Naive B cell (primary cell): ENCODE measurements around the gene RGS19. TPM values are rescaled to one million over a fixed set of nuclear protein-coding genes. Genes with fewer than 3 reads are reported as not detected.

Experiments
- ATAC-seq, 2 donors: fragments of 150-1000 bp; cut with Tn5 transposase; 2 replicates each; pipeline ENCODE4 v1.10.0; 2021; ENCODE audit warnings: low read depth in 2 of 2, mild to moderate bottlenecking in 2 of 2, moderate library complexity in 2 of 2
- DNase-seq: peaks from one replicate; pipeline ENCODE4 v3.0.0; 2022
- H3K27ac Mint-ChIP-seq, 6 donors: one replicate each; pipeline ENCODE4 v1.8.0; 2020 to 2022; ENCODE audit warnings: mild to moderate bottlenecking in 6 of 6, mixed read lengths in 6 of 6, moderate library complexity in 5 of 6, inconsistent platforms in 2 of 6
- H3K27me3 Mint-ChIP-seq, 3 donors: one replicate each; pipeline ENCODE4 v1.8.0; 2021 to 2022; ENCODE audit warnings: mixed read lengths in 3 of 3, mild to moderate bottlenecking in 1 of 3
- H3K36me3 Mint-ChIP-seq, 2 donors: one replicate each; pipeline ENCODE4 v1.8.0; 2020 to 2022; ENCODE audit warnings: mixed read lengths in 2 of 2, inconsistent platforms in 1 of 2, mild to moderate bottlenecking in 1 of 2
- H3K4me1 Mint-ChIP-seq, 3 donors: one replicate each; pipeline ENCODE4 v1.8.0; 2020 to 2022; ENCODE audit warnings: mixed read lengths in 3 of 3, inconsistent platforms in 1 of 3, mild to moderate bottlenecking in 1 of 3, moderate library complexity in 1 of 3
- H3K4me3 Mint-ChIP-seq, 8 donors: one replicate each; pipeline ENCODE4 v1.8.0; 2020 to 2022; ENCODE audit warnings: mild to moderate bottlenecking in 8 of 8, mixed read lengths in 8 of 8, moderate library complexity in 8 of 8, inconsistent platforms in 2 of 8
- H3K9me3 Mint-ChIP-seq, 7 donors: one replicate each; pipeline ENCODE4 v1.8.0; 2020 to 2022; ENCODE audit warnings: mixed read lengths in 7 of 7, mild to moderate bottlenecking in 5 of 7, inconsistent platforms in 2 of 7, moderate library complexity in 1 of 7
- polyA plus RNA-seq, 6 donors: library from polyadenylated mRNA; unstranded; fragments of 300-500 nt; fragmentation: Illumina TruSeq; gene quantifications; one replicate each; pipeline ENCODE4 v1.2.3, GENCODE V29; 2021; ENCODE audit warnings: low read depth in 6 of 6

The RGS19 gene
- polyA plus RNA-seq, 6 donors from 2014 or later = 112 to 170 (median 132) TPM

GRCh38 chr20:64067005-64067632 lies 12.2 kb downstream of the RGS19 start:
- Mint-ChIP-seq H3K27ac (peak overlapping the region in 4 of 6 donors; percentile 29 to 80 (median 65)), H3K27me3 (no peaks in the 10 kb centered on the region), H3K4me3 (peak overlapping the region in 2 of 8 donors; percentile 13 to 57), H3K9me3 (no peaks in the 10 kb centered on the region), H3K36me3 (no peaks in the 10 kb centered on the region), H3K4me1 (peaks cover 44 to 60% (median 56%) of the 10 kb centered on the region in 3 donors)
- ATAC-seq (no peak), DNase-seq (no peak)

- Mint-ChIP-seq H3K4me3 (peak overlapping the region; percentile 45 to 93 (median 84)), H3K9me3 (no peaks in the 10 kb centered on the region), H3K27ac (peak overlapping the region; percentile 42 to 94 (median 90)), H3K4me1 (peaks cover 40 to 51% (median 46%) of the 10 kb centered on the region in 3 donors), H3K36me3 (no peaks in the 10 kb centered on the region), H3K27me3 (no peaks in the 10 kb centered on the region)
- ATAC-seq (peak; percentile 60 to 67), DNase-seq (peak; percentile 72)
These were observed 13.4 kb downstream of the RGS19 start for GRCh38 chr20:64065974-64066343.

GRCh38 chr20:64065062-64065973 lies 14.0 kb downstream of the RGS19 start:
- Mint-ChIP-seq H3K27ac (peak overlapping the region; percentile 89 to 97 (median 94)), H3K27me3 (no peaks in the 10 kb centered on the region), H3K36me3 (no peaks in the 10 kb centered on the region), H3K9me3 (no peaks in the 10 kb centered on the region), H3K4me1 (peaks cover 40 to 51% (median 41%) of the 10 kb centered on the region in 3 donors), H3K4me3 (peak overlapping the region; percentile 45 to 93 (median 88))
- ATAC-seq = peak; percentile 13 to 24
- no peak for DNase-seq

- ATAC-seq (no peak), DNase-seq (no peak)
- Mint-ChIP-seq H3K4me1 (peaks cover 39 to 45% (median 40%) of the 10 kb centered on the region in 3 donors), H3K4me3 (peak overlapping the region; percentile 79 to 94 (median 90)), H3K36me3 (no peaks in the 10 kb centered on the region), H3K27ac (peak overlapping the region in 4 of 6 donors; percentile 51 to 89 (median 80)), H3K9me3 (no peaks in the 10 kb centered on the region), H3K27me3 (no peaks in the 10 kb centered on the region)
These were observed 15.1 kb downstream of the RGS19 start for GRCh38 chr20:64064145-64064698.

- H3K9me3 Mint-ChIP-seq = no peaks in the 10 kb centered on the region
These were observed 15.8 kb downstream of the RGS19 start for GRCh38 chr20:64063389-64064144.

GRCh38 chr20:64062596-64063388 lies 16.5 kb downstream of the RGS19 start, which contains the start of gene TCEA2:
TSS of gene TCEA2 (plus strand) at chr20:64063198. CDS start at chr20:64063313, 115 bp downstream.
- Mint-ChIP-seq H3K4me3 (peak within 1 kb of the TSS; percentile 79 to 94 (median 90)), H3K4me1 (peaks cover 42 to 49% (median 48%) of the 10 kb centered on the region in 3 donors), H3K27me3 (peaks cover 0 to 6% (median 0%) of the 10 kb centered on the region in 3 donors), H3K36me3 (no peaks in the 10 kb centered on the region), H3K9me3 (no peaks in the 10 kb centered on the region), H3K27ac (peak within 1 kb of the TSS in 5 of 6 donors; percentile 74 to 89 (median 81))
- DNase-seq (peak; percentile 88), ATAC-seq (peak; percentile 85 to 89)

More at GRCh38 chr20:64063389-64064144, 15.8 kb downstream of the RGS19 start:
- ATAC-seq (no peak), DNase-seq (no peak)
- Mint-ChIP-seq H3K36me3 (no peaks in the 10 kb centered on the region), H3K4me3 (peak overlapping the region; percentile 79 to 94 (median 90)), H3K4me1 (peaks cover 37 to 45% (median 41%) of the 10 kb centered on the region in 3 donors), H3K27ac (peak overlapping the region in 5 of 6 donors; percentile 74 to 89 (median 81)), H3K27me3 (no peaks in the 10 kb centered on the region)

- Mint-ChIP-seq H3K27me3 (peaks cover 0 to 6% (median 0%) of the 10 kb centered on the region in 3 donors), H3K4me3 (peak overlapping the region in 6 of 8 donors; percentile 41 to 92 (median 84)), H3K4me1 (peaks cover 42 to 49% (median 46%) of the 10 kb centered on the region in 3 donors), H3K27ac (no peak overlapping the region), H3K9me3 (no peaks in the 10 kb centered on the region), H3K36me3 (no peaks in the 10 kb centered on the region)
- ATAC-seq (no peak), DNase-seq (no peak)
These were observed 17.1 kb downstream of the RGS19 start for GRCh38 chr20:64062276-64062595.

- H3K27me3 Mint-ChIP-seq = peaks cover 2 to 31% (median 15%) of the 10 kb centered on the region in 3 donors
- H3K4me3 Mint-ChIP-seq = peak overlapping the region in 5 of 8 donors; percentile 2 to 63 (median 12)
- H3K36me3 Mint-ChIP-seq = no peaks in the 10 kb centered on the region
- no peaks in the 10 kb centered on the region for H3K9me3 Mint-ChIP-seq
- H3K27ac Mint-ChIP-seq = peak overlapping the region in 1 of 6 donors; percentile 6
- peaks cover 14 to 26% (median 16%) of the 10 kb centered on the region in 3 donors for H3K4me1 Mint-ChIP-seq
- ATAC-seq = peak in 1 of 2 donors; percentile 10
- no peak for DNase-seq
These were observed 20.8 kb downstream of the RGS19 start for GRCh38 chr20:64058536-64058935.

- H3K27ac Mint-ChIP-seq = peak overlapping the region in 3 of 6 donors; percentile 60 to 74 (median 67)
- no peaks in the 10 kb centered on the region for H3K9me3 Mint-ChIP-seq
- peaks cover 13 to 31% (median 20%) of the 10 kb centered on the region in 3 donors for H3K4me1 Mint-ChIP-seq
- ATAC-seq (peak; percentile 82 to 86), DNase-seq (peak; percentile 69)
- peaks cover 5 to 37% (median 22%) of the 10 kb centered on the region in 3 donors for H3K27me3 Mint-ChIP-seq
- peak overlapping the region in 7 of 8 donors; percentile 32 to 63 (median 55) for H3K4me3 Mint-ChIP-seq
- no peaks in the 10 kb centered on the region for H3K36me3 Mint-ChIP-seq
These were observed 21.5 kb downstream of the RGS19 start for GRCh38 chr20:64057628-64058498.

- Mint-ChIP-seq H3K27me3 (peaks cover 5 to 43% (median 26%) of the 10 kb centered on the region in 3 donors), H3K4me1 (peaks cover 13 to 32% (median 20%) of the 10 kb centered on the region in 3 donors), H3K4me3 (peak overlapping the region in 6 of 8 donors; percentile 20 to 60 (median 56)), H3K27ac (peak overlapping the region in 3 of 6 donors; percentile 38 to 67 (median 60)), H3K9me3 (no peaks in the 10 kb centered on the region), H3K36me3 (no peaks in the 10 kb centered on the region)
- peak; percentile 12 to 27 for ATAC-seq
- DNase-seq = no peak
These were observed 22.3 kb downstream of the RGS19 start for GRCh38 chr20:64056889-64057627.

- DNase-seq (no peak), ATAC-seq (no peak)
- H3K27ac Mint-ChIP-seq = no peak overlapping the region
- peaks cover 5 to 47% (median 31%) of the 10 kb centered on the region in 3 donors for H3K27me3 Mint-ChIP-seq
- H3K4me3 Mint-ChIP-seq = no peak overlapping the region
- H3K9me3 Mint-ChIP-seq = no peaks in the 10 kb centered on the region
- H3K4me1 Mint-ChIP-seq = peaks cover 13 to 32% (median 20%) of the 10 kb centered on the region in 3 donors
- H3K36me3 Mint-ChIP-seq = no peaks in the 10 kb centered on the region
These were observed 22.8 kb downstream of the RGS19 start for GRCh38 chr20:64056639-64056888.
